Neural cell (in vitro differentiated cells): ENCODE data around the gene STAT2. TPM values are rescaled to one million over a fixed set of nuclear protein-coding genes. Genes with fewer than 3 reads are reported as not detected.
"Not testable (repeated sequence)": the region's sequence is repeated elsewhere in the genome, so short reads cannot be mapped to it uniquely, and the experiment has no call there.

Experiments used
- H2AFZ ChIP-seq: fragments of 200-600, 300-800 bp; sonication (generic), shearing (Covaris generic); 2 replicates; pipeline ENCODE4 v1.6.0; 2014; ENCODE audit warnings: low read depth, mild to moderate bottlenecking, antibody characterized with exemption, low read length, moderate library complexity
- H3F3A ChIP-seq: fragments of 200-600 bp; shearing (Covaris generic); 2 replicates; pipeline ENCODE4 v1.6.1; 2016; ENCODE audit warnings: mild to moderate bottlenecking, moderate library complexity, mixed read lengths, antibody characterized with exemption, low read length; ENCODE audit not compliant: insufficient read depth, poor library complexity, severe bottlenecking
- H3K27ac ChIP-seq: fragments of 200-600, 300-800 bp; sonication (generic), shearing (Covaris generic); 2 replicates; pipeline ENCODE4 v1.5.1; 2014; ENCODE audit warnings: mild to moderate bottlenecking, low read length, moderate library complexity
- H3K27me3 ChIP-seq: fragments of 300-800, 200-600 bp; sonication (generic), shearing (Covaris generic); 2 replicates; pipeline ENCODE4 v1.6.0; 2014; ENCODE audit warnings: mild to moderate bottlenecking, low read depth, low read length, moderate library complexity; ENCODE audit not compliant: insufficient read depth
- H3K36me3 ChIP-seq: fragments of 300-800, 200-600 bp; sonication (generic), shearing (Covaris generic); 2 replicates; pipeline ENCODE4 v1.5.1; 2014; ENCODE audit warnings: mild to moderate bottlenecking, antibody characterized with exemption, low read length, moderate library complexity; ENCODE audit not compliant: insufficient read depth
- H3K4me2 ChIP-seq: fragments of 300-800, 200-600 bp; sonication (generic), shearing (Covaris generic); 2 replicates; pipeline ENCODE4 v1.6.0; 2014; ENCODE audit warnings: mild to moderate bottlenecking, low read length
- H3K4me3 ChIP-seq: fragments of 300-800, 200-600 bp; sonication (generic), shearing (Covaris generic); 2 replicates; pipeline ENCODE4 v1.5.1; 2014; ENCODE audit warnings: mild to moderate bottlenecking, low read length, moderate library complexity
- H3K79me2 ChIP-seq: fragments of 200-600 bp; shearing (Covaris generic); replicated peaks from 2 replicates; pipeline ENCODE4 v1.6.0; 2014; ENCODE audit warnings: mild to moderate bottlenecking, low read length, moderate library complexity; ENCODE audit not compliant: insufficient read depth
- H3K9ac ChIP-seq: fragments of 300-800, 200-600 bp; sonication (generic), shearing (Covaris generic); 2 replicates; pipeline ENCODE4 v1.6.1; 2016; ENCODE audit warnings: mild to moderate bottlenecking, low read length, mixed read lengths
- H3K9me2 ChIP-seq: fragments of 200-600 bp; shearing (Covaris generic); 2 replicates; pipeline ENCODE4 v1.6.1; 2016; ENCODE audit warnings: mild to moderate bottlenecking, low read length, mixed read lengths; ENCODE audit not compliant: insufficient read depth
- H3K9me3 ChIP-seq: fragments of 200-600, 300-800 bp; sonication (generic), shearing (Covaris generic); 2 replicates; pipeline ENCODE4 v1.6.1; 2016; ENCODE audit warnings: mild to moderate bottlenecking, mixed run types, low read length, moderate library complexity, mixed read lengths
- H4K20me1 ChIP-seq: fragments of 200-600 bp; shearing (Covaris generic); 2 replicates; pipeline ENCODE4 v1.6.1; 2016; ENCODE audit warnings: mild to moderate bottlenecking, mixed run types; ENCODE audit not compliant: insufficient read depth
- EP300 ChIP-seq: fragments of 450-650 bp; conservative IDR thresholded peaks from 2 replicates; pipeline ENCODE4 v1.6.1; 2014; ENCODE audit warnings: antibody characterized with exemption, mild to moderate bottlenecking, moderate library complexity; ENCODE audit not compliant: poor library complexity, severe bottlenecking
- EZH2 ChIP-seq: fragments of 200-600, 300-800 bp; shearing (Covaris generic), sonication (generic); IDR thresholded peaks from 2 replicates; pipeline ENCODE4 v1.6.1; 2014; ENCODE audit warnings: antibody characterized with exemption, low read length, borderline replicate concordance, mild to moderate bottlenecking; ENCODE audit not compliant: insufficient read depth, poor library complexity, severe bottlenecking
- MXI1 ChIP-seq: fragments of 450-650 bp; conservative IDR thresholded peaks from 2 replicates; pipeline ENCODE4 v1.6.1; 2014; ENCODE audit warnings: antibody characterized with exemption, mild to moderate bottlenecking; ENCODE audit not compliant: poor library complexity, severe bottlenecking
- POLR2AphosphoS5 ChIP-seq: IDR thresholded peaks from 2 replicates; pipeline ENCODE4 v1.6.1; 2012
- RAD21 ChIP-seq: fragments of 450-650 bp; conservative IDR thresholded peaks from 2 replicates; pipeline ENCODE4 v1.6.1; 2014; ENCODE audit warnings: antibody characterized with exemption, mild to moderate bottlenecking, moderate library complexity
- SMC3 ChIP-seq: fragments of 450-650 bp; conservative IDR thresholded peaks from 2 replicates; pipeline ENCODE4 v1.6.1; 2014; ENCODE audit warnings: antibody characterized with exemption, mild to moderate bottlenecking, moderate library complexity; ENCODE audit not compliant: poor library complexity
- TAF1 ChIP-seq: IDR thresholded peaks from 2 replicates; pipeline ENCODE4 v1.6.1; 2012; ENCODE audit warnings: low read depth
- polyA plus RNA-seq: library from polyadenylated mRNA; depleted of rRNA; stranded (reverse); fragments of >200 nt; gene quantifications from 2 replicates; pipeline ENCODE4 v1.2.3, GENCODE V29; 2014
- TF ChIP-seq, protein P1 (sequence below): fragments of 450-650 bp; IDR thresholded peaks from 2 replicates; pipeline ENCODE4 v1.5.1; 2014; ENCODE audit warnings: antibody characterized with exemption, mild to moderate bottlenecking, moderate library complexity; ENCODE audit not compliant: poor library complexity, severe bottlenecking
- TF ChIP-seq, protein P2 (sequence below): IDR thresholded peaks from 2 replicates; pipeline ENCODE4 v1.6.1; 2012; ENCODE audit warnings: borderline replicate concordance

The STAT2 gene
- polyA plus RNA-seq, 1 donor from 2014 or later = 88.2 TPM

DNA sequence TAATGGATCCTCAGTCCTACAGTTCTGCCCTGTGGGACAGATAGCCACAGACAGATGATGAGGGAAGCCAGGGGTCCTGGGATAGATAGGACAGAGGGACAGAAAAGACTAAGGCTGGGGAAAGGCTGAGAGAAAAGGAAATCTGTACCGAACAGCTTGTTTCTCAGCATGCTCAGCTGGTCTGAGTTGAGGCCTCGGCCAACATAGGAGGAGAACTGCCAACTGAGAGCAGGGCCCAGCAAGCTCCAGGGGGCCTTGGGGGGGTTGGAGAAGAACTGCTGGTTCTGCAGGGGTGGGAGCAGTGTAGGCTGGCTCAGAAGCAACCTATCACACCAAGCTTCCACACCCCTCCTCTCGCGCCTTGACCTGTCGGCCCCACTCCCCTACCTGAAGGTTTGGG is 11.1 kb downstream of the STAT2 start:
- TF ChIP-seq MXI1 = no peak
- no peak for TF ChIP-seq EZH2
- Histone ChIP-seq H3K27me3 (no peaks in the 10 kb centered on the region), H3K4me3 (no peak overlapping the region), H3K27ac (no peak overlapping the region), H4K20me1 (no peaks in the 10 kb centered on the region), H3K79me2 (no peaks in the 10 kb centered on the region), H3K4me2 (no peak overlapping the region), H3K9me3 (no peaks in the 10 kb centered on the region), H3F3A (no peaks in the 10 kb centered on the region), H2AFZ (no peak overlapping the region), H3K36me3 (no peaks in the 10 kb centered on the region), H3K9ac (no peak overlapping the region), H3K9me2 (no peaks in the 10 kb centered on the region)

DNA sequence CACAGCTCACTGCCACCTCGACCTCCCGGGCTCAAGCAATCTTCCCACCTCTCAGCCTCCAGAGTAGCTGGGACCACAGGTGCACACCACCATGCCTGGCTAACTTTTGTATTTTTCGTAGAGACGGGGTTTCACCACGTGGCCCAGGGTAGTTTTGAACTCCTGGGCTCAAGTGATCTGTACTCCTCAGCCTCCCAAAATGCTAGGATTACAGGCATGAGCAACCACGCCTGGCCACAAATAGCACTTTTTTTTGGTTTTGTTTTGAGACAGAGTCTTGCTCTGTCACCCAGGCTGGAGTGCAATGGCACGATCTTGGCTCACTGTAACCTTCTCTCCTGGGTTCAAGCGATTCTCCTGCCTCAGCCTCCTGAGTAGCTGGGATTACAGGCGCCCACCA is 12.7 kb downstream of the STAT2 start:
- H3K9me2 ChIP-seq, H3K79me2 ChIP-seq, H4K20me1 ChIP-seq, H3K4me2 ChIP-seq, H3K4me3 ChIP-seq, H3K27ac ChIP-seq, H2AFZ ChIP-seq, H3K9me3 ChIP-seq, H3K27me3 ChIP-seq, H3F3A ChIP-seq, H3K9ac ChIP-seq, H3K36me3 ChIP-seq: not testable (repeated sequence)

DNA sequence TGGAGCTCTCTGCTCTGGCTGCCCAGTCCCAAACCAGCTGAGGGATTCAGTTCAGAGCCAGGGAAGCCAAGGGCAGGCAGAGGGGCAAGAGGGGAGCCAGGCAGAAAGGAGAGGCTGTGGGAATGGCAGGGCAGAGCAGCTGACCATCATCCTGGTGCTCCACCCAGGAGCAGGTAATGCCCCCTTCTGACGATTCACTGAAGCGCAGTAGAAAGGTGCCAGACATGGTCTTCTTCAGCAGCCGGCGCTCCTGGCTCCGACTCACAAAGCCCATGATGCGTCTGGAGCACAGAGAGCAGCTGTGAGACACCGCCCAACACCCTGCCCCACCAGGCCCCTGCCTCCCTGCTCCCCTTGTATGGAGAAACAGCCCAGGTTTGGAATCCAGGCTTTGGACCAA is 13.2 kb downstream of the STAT2 start:
- H3F3A ChIP-seq = no peaks in the 10 kb centered on the region
- H3K9ac ChIP-seq = no peak overlapping the region
- no peak overlapping the region for H3K4me3 ChIP-seq
- H3K4me2 ChIP-seq = no peak overlapping the region
- H3K27me3 ChIP-seq = no peaks in the 10 kb centered on the region
- no peaks in the 10 kb centered on the region for H3K79me2 ChIP-seq
- TF ChIP-seq, protein P1, sequence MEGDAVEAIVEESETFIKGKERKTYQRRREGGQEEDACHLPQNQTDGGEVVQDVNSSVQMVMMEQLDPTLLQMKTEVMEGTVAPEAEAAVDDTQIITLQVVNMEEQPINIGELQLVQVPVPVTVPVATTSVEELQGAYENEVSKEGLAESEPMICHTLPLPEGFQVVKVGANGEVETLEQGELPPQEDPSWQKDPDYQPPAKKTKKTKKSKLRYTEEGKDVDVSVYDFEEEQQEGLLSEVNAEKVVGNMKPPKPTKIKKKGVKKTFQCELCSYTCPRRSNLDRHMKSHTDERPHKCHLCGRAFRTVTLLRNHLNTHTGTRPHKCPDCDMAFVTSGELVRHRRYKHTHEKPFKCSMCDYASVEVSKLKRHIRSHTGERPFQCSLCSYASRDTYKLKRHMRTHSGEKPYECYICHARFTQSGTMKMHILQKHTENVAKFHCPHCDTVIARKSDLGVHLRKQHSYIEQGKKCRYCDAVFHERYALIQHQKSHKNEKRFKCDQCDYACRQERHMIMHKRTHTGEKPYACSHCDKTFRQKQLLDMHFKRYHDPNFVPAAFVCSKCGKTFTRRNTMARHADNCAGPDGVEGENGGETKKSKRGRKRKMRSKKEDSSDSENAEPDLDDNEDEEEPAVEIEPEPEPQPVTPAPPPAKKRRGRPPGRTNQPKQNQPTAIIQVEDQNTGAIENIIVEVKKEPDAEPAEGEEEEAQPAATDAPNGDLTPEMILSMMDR = no peak
- TF ChIP-seq, protein P2, sequence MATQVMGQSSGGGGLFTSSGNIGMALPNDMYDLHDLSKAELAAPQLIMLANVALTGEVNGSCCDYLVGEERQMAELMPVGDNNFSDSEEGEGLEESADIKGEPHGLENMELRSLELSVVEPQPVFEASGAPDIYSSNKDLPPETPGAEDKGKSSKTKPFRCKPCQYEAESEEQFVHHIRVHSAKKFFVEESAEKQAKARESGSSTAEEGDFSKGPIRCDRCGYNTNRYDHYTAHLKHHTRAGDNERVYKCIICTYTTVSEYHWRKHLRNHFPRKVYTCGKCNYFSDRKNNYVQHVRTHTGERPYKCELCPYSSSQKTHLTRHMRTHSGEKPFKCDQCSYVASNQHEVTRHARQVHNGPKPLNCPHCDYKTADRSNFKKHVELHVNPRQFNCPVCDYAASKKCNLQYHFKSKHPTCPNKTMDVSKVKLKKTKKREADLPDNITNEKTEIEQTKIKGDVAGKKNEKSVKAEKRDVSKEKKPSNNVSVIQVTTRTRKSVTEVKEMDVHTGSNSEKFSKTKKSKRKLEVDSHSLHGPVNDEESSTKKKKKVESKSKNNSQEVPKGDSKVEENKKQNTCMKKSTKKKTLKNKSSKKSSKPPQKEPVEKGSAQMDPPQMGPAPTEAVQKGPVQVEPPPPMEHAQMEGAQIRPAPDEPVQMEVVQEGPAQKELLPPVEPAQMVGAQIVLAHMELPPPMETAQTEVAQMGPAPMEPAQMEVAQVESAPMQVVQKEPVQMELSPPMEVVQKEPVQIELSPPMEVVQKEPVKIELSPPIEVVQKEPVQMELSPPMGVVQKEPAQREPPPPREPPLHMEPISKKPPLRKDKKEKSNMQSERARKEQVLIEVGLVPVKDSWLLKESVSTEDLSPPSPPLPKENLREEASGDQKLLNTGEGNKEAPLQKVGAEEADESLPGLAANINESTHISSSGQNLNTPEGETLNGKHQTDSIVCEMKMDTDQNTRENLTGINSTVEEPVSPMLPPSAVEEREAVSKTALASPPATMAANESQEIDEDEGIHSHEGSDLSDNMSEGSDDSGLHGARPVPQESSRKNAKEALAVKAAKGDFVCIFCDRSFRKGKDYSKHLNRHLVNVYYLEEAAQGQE = no peak
- no peak for TF ChIP-seq SMC3
- TF ChIP-seq POLR2AphosphoS5 = no peak
- TF ChIP-seq EZH2 = no peak
- no peak for TF ChIP-seq RAD21
- no peak for TF ChIP-seq TAF1
- TF ChIP-seq EP300 = no peak
- H3K9me3 ChIP-seq = no peaks in the 10 kb centered on the region
- no peak overlapping the region for H3K27ac ChIP-seq
- H4K20me1 ChIP-seq = no peaks in the 10 kb centered on the region
- no peak overlapping the region for H2AFZ ChIP-seq
- no peaks in the 10 kb centered on the region for H3K9me2 ChIP-seq
- H3K36me3 ChIP-seq = no peaks in the 10 kb centered on the region

DNA sequence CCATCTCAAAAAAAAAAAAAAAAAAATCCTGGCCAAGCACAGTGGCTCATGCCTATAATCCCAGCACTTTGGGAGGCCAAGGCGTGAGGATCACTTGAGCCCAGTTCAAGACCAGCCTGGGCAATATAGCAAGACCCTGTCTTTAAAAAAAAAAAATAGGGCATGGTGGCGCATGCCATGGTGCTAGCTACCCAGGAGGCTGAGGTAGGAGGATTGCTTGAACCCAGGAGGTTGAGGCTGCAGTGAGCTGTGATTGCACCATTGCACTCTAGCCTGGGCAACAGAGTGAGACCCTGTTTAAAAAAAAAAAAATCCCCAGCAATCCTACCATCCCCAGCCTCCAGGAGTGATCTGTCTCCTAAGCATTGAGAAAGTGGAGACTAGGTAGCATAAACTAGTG is 17.6 kb downstream of the STAT2 start:
- H3K4me2 ChIP-seq, H3F3A ChIP-seq, H3K79me2 ChIP-seq, H3K9ac ChIP-seq, H3K9me3 ChIP-seq, H3K9me2 ChIP-seq, H3K27me3 ChIP-seq, H3K4me3 ChIP-seq, H4K20me1 ChIP-seq, H3K27ac ChIP-seq, H2AFZ ChIP-seq, H3K36me3 ChIP-seq: not testable (repeated sequence)
